SH-SY5Y (cell line): ENCODE data around the gene MYCBPAP.

Source experiments
- GATA2 ChIP-seq: IDR thresholded peaks from 2 replicates; pipeline ENCODE4 v1.6.1; 2011; ENCODE audit warnings: mild to moderate bottlenecking, low read depth, low read length
- GATA3 ChIP-seq: IDR thresholded peaks from 2 replicates; pipeline ENCODE4 v1.6.1; 2011; ENCODE audit warnings: low read depth, mild to moderate bottlenecking, low read length, moderate library complexity

DNA sequence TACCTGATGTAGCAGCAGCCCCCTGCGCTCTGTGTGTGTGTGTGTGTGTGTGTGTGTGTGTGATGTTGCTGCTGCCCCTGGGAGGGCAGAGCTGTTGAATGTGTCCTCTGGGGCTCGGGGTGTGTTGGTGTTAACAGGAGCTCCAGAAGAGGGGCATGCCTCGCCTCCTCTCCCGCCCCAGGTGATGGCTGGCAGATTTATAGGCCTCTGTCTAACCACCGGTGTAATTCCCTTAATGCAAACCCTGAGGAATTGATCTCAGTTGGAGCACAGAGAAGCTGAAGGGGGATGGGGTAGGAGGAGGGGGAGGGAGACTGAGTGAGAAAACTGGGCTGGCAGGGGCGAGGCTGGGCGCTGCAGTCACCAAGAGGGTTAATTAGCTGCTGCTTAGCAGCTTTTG is 62.3 kb downstream of the MYCBPAP start:
- TF ChIP-seq GATA2 = no peak
- TF ChIP-seq GATA3 = no peak
